DOHH2 (cell line): ENCODE measurements around the gene USP40.

Source experiments
- H3F3A ChIP-seq: fragments of 200-600 bp; sonication (generic), shearing (Covaris generic); 2 replicates; pipeline ENCODE4 v1.6.0; 2016; ENCODE audit warnings: antibody characterized with exemption, mild to moderate bottlenecking; ENCODE audit not compliant: control insufficient read depth, insufficient read depth
- H3K27ac ChIP-seq: fragments of 200-600 bp; sonication (generic); 2 replicates; pipeline ENCODE4 v1.5.1; 2014; ENCODE audit warnings: low read depth, mild to moderate bottlenecking, low read length, moderate library complexity
- H3K27me3 ChIP-seq: fragments of 200-600 bp; sonication (generic); 2 replicates; pipeline ENCODE4 v1.6.1; 2014; ENCODE audit warnings: mild to moderate bottlenecking, low read length, mixed read lengths; ENCODE audit not compliant: control insufficient read depth
- H3K36me3 ChIP-seq: fragments of 200-600 bp; sonication (generic); 2 replicates; pipeline ENCODE4 v1.6.1; 2014; ENCODE audit warnings: mild to moderate bottlenecking, low read length, moderate library complexity, mixed read lengths; ENCODE audit not compliant: control insufficient read depth
- H3K4me1 ChIP-seq: fragments of 200-600 bp; sonication (generic); 2 replicates; pipeline ENCODE4 v1.6.1; 2014; ENCODE audit warnings: mild to moderate bottlenecking, low read length, mixed read lengths; ENCODE audit not compliant: control insufficient read depth
- H3K4me2 ChIP-seq: fragments of 200-600 bp; sonication (generic); 2 replicates; pipeline ENCODE4 v1.6.0; 2014; ENCODE audit warnings: mild to moderate bottlenecking, low read length, moderate library complexity
- H3K4me3 ChIP-seq: fragments of 200-600 bp; sonication (generic); 2 replicates; pipeline ENCODE4 v1.5.1; 2014; ENCODE audit warnings: mild to moderate bottlenecking, low read length, mixed read lengths
- H3K79me2 ChIP-seq: fragments of 200-600 bp; sonication (generic); 2 replicates; pipeline ENCODE4 v1.6.1; 2014; ENCODE audit warnings: mild to moderate bottlenecking, low read length, mixed read lengths; ENCODE audit not compliant: control insufficient read depth
- H3K9me2 ChIP-seq: fragments of 200-600 bp; sonication (generic); replicated peaks from 2 replicates; pipeline ENCODE4 v1.6.1; 2014; ENCODE audit warnings: mild to moderate bottlenecking, low read length, mixed read lengths; ENCODE audit not compliant: control insufficient read depth
- H3K9me3 ChIP-seq: fragments of 200-600 bp; sonication (generic); 2 replicates; pipeline ENCODE4 v1.6.1; 2014; ENCODE audit warnings: antibody characterized with exemption, low read length, mixed read lengths; ENCODE audit not compliant: control insufficient read depth, insufficient read depth
- H4K20me1 ChIP-seq: fragments of 200-600 bp; sonication (generic); 2 replicates; pipeline ENCODE4 v1.6.0; 2014; ENCODE audit warnings: low read depth, mild to moderate bottlenecking, antibody characterized with exemption, low read length, moderate library complexity; ENCODE audit not compliant: control insufficient read depth, insufficient read depth
- EZH2phosphoT487 ChIP-seq: fragments of 200-600 bp; sonication (generic); IDR thresholded peaks from 2 replicates; pipeline ENCODE4 v1.6.1; 2017; ENCODE audit warnings: borderline replicate concordance, mild to moderate bottlenecking, antibody characterized with exemption, low read length, moderate library complexity, mixed read lengths
- TF ChIP-seq, protein P1 (sequence below): fragments of 200-600 bp; sonication (generic); IDR thresholded peaks from one replicate; pipeline ENCODE4 v1.5.1; 2014; ENCODE audit warnings: antibody characterized with exemption, mild to moderate bottlenecking, low read depth, low read length; ENCODE audit not compliant: poor library complexity, severe bottlenecking

Gene USP40

DNA sequence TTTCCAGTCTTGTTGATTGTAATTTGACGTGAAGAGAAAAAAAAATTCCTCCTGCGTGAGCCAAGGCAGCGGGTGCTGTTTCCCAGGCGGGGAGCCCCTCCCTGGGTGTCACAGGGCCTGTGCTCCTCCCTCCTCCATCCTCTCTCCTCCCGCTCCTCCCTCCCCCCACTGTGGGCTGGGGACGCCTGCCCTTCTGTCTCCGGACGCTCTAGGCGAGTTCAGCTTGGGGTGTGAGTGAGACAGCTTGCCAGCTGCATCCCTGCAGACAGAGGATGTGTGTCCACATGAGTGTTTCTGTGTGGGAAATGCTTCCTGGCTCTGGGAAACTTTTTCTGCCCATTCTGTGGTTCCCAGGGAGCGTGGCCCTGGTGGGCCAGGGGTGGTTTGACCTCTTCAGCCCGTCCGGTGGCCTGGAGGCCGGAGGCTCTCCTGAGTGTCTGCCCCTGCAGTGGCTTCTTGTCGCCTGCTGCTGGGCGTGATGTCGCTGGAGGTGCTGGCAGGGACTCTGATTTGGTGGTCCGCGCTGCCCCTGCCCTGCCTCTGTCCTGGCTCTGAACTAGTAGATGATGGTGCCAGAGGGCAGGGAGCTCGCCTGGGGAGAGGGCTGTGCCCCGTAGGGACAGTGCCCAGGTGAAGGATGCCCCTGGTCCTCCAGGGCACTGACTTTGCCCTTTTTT, 96.4 kb downstream of the USP40 start:
- H3K79me2 ChIP-seq, result no peaks in the 10 kb centered on the region
- no peaks in the 10 kb centered on the region for H3K9me3 ChIP-seq
- H3K27ac ChIP-seq, result no peak overlapping the region
- peaks cover 33% of the 10 kb centered on the region for H3K36me3 ChIP-seq
- H4K20me1 ChIP-seq, result no peaks in the 10 kb centered on the region
- H3F3A ChIP-seq, result no peaks in the 10 kb centered on the region
- no peak overlapping the region for H3K4me3 ChIP-seq
- H3K27me3 ChIP-seq, result no peaks in the 10 kb centered on the region
- no peaks in the 10 kb centered on the region for H3K4me1 ChIP-seq
- no peaks in the 10 kb centered on the region for H3K9me2 ChIP-seq
- no peak for TF ChIP-seq EZH2phosphoT487
- TF ChIP-seq, protein P1, sequence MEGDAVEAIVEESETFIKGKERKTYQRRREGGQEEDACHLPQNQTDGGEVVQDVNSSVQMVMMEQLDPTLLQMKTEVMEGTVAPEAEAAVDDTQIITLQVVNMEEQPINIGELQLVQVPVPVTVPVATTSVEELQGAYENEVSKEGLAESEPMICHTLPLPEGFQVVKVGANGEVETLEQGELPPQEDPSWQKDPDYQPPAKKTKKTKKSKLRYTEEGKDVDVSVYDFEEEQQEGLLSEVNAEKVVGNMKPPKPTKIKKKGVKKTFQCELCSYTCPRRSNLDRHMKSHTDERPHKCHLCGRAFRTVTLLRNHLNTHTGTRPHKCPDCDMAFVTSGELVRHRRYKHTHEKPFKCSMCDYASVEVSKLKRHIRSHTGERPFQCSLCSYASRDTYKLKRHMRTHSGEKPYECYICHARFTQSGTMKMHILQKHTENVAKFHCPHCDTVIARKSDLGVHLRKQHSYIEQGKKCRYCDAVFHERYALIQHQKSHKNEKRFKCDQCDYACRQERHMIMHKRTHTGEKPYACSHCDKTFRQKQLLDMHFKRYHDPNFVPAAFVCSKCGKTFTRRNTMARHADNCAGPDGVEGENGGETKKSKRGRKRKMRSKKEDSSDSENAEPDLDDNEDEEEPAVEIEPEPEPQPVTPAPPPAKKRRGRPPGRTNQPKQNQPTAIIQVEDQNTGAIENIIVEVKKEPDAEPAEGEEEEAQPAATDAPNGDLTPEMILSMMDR, result no peak
- H3K4me2 ChIP-seq, result no peak overlapping the region

DNA sequence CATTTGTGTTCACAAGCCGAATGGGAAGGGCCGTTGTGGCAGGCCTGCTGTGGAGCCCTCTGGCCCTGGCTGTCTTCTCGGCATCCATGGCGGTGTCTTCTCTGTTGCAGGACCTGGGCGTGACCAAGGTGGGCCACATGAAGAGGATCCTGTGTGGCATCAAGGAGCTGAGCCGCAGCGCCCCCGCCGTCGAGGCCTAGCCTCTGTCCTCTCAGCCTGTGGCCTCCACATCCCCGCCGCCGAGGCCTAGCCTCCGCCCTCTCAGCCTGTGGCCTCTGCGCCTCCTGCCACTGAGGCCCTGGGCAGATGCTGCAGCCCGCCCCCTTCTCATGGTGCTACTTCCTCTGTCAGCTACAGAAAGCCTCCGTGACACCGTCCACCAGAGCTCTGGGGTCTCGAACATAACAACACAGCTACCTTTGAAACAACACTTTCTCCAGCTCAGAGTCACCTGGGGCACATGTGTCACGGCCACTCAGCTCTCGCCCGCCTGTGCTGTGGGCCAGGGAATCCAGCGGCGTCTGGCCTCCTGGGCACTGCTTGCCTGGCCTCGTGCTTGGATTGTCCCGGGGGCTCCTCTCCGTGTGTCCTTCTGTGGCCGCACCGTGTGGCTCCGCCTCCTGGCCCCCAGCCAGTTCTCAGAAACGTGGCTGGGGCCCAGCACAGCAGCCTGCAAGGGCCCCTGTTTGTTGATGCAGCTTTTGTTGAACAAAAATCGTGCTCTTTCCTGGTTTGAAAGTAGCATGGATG, 97.1 kb downstream of the USP40 start:
- no peak overlapping the region for H3K4me2 ChIP-seq
- no peaks in the 10 kb centered on the region for H3K9me3 ChIP-seq
- peaks cover 36% of the 10 kb centered on the region for H3K36me3 ChIP-seq
- H3K27me3 ChIP-seq, result no peaks in the 10 kb centered on the region
- H4K20me1 ChIP-seq, result no peaks in the 10 kb centered on the region
- H3K27ac ChIP-seq, result no peak overlapping the region
- H3K79me2 ChIP-seq, result no peaks in the 10 kb centered on the region
- no peaks in the 10 kb centered on the region for H3F3A ChIP-seq
- no peaks in the 10 kb centered on the region for H3K4me1 ChIP-seq
- H3K9me2 ChIP-seq, result no peaks in the 10 kb centered on the region
- TF ChIP-seq EZH2phosphoT487, result no peak
- TF ChIP-seq, protein P1, result no peak
- no peak overlapping the region for H3K4me3 ChIP-seq

DNA sequence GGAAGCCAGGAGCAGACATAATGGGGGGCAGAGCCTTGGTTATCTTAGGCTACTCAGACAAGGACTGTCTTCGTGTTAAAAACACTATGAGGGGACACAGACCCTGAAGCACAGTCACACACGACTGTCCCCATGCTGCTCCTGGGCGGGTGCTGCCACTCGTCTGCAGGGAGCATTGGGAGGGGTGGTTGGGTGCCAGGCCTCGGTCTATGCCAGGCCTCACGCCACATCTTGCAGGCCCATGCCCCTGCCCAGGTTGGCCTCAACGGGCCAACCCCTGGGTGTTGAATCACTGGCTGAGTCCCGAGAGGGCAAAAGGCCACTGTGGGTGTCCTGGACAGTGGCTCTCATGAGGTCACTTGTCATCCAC, 97.9 kb downstream of the USP40 start:
- Histone ChIP-seq H3K9me2 (no peaks in the 10 kb centered on the region), H3K4me3 (no peak overlapping the region), H3K4me2 (no peak overlapping the region), H3K27me3 (no peaks in the 10 kb centered on the region), H3K4me1 (no peaks in the 10 kb centered on the region), H3K27ac (no peak overlapping the region), H4K20me1 (no peaks in the 10 kb centered on the region), H3K9me3 (no peaks in the 10 kb centered on the region), H3K36me3 (peaks cover 43% of the 10 kb centered on the region), H3F3A (no peaks in the 10 kb centered on the region), H3K79me2 (no peaks in the 10 kb centered on the region)
- TF ChIP-seq, protein P1, result no peak
- no peak for TF ChIP-seq EZH2phosphoT487
